GM12865 (cell line): ENCODE measurements around the gene MAGI2.

Source experiments
- DNase-seq: peaks from one replicate; pipeline ENCODE4 v3.0.0; 2010; ENCODE audit warnings: low read depth
- H3K4me3 ChIP-seq: 2 replicates; pipeline ENCODE4 v1.5.1; 2011; ENCODE audit warnings: mild to moderate bottlenecking, low read depth, low read length, control low read depth
- TF ChIP-seq, protein P1 (sequence below): IDR thresholded peaks from 2 replicates; pipeline ENCODE4 v1.5.1; 2011; ENCODE audit warnings: low read length, control low read depth, low read depth, inconsistent platforms; ENCODE audit not compliant: insufficient read depth; ENCODE audit errors: missing control alignments

The MAGI2 gene

DNA sequence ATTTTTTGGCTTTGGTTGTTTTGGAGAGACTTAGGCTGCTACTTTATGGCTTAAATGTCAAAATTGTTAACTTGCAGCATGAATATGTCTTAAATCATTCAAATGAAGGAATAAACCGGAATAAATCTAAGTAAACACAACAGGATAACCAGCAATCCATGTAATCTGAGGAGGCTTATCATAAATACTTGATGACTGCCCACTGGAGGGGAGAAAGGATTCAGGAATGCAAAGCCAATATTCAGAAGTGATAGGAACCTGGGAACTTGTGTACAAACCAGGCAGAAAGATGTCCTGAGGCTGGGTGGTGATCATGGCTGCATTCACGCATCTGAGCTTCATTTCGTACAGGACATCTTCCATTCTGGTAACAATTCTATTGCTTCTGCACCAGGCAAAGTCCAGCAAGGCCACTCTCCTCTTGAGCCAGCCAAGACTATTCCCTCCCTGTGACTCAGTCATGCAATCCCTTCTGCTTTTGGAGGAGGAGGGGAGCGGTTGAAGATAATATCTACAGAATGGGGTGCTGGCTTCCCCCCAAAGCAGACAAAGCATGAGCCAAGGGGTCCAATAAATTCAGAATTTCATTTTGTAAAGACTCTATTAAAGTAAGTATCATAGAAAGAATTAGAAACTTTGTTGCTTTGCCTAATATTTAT is 1280.4 kb downstream of the MAGI2 start:
- TF ChIP-seq, protein P1, sequence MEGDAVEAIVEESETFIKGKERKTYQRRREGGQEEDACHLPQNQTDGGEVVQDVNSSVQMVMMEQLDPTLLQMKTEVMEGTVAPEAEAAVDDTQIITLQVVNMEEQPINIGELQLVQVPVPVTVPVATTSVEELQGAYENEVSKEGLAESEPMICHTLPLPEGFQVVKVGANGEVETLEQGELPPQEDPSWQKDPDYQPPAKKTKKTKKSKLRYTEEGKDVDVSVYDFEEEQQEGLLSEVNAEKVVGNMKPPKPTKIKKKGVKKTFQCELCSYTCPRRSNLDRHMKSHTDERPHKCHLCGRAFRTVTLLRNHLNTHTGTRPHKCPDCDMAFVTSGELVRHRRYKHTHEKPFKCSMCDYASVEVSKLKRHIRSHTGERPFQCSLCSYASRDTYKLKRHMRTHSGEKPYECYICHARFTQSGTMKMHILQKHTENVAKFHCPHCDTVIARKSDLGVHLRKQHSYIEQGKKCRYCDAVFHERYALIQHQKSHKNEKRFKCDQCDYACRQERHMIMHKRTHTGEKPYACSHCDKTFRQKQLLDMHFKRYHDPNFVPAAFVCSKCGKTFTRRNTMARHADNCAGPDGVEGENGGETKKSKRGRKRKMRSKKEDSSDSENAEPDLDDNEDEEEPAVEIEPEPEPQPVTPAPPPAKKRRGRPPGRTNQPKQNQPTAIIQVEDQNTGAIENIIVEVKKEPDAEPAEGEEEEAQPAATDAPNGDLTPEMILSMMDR, result no peak

DNA sequence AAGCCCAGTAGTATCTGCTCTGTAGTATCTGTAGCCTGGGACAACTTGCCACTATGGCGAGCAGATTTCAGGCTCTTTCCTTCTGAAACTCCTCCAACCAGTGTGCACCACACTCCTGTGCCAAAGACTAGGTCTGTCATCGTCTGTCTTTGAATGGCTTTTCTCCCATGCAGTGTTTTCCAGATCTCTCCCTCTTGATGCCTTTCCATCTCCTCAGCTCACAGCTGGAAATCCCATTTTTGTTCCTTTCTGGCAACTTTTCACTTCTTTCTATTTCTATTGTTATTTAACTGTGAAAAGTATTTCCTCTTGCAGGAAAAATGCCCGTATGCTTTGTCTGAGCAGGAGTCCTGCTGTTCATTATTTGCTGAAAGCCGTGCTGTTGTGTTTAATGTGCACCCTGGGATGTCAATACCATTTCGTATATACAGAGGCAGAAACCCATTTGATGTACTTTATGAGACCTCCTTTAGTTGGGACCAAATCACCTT is 1281.2 kb downstream of the MAGI2 start:
- DNase-seq, result no peak
- TF ChIP-seq, protein P1, result no peak

More for the DNA sequence above, 1280.4 kb downstream of the MAGI2 start:
- DNase-seq, result no peak
- H3K4me3 ChIP-seq, result no peak overlapping the region

DNA sequence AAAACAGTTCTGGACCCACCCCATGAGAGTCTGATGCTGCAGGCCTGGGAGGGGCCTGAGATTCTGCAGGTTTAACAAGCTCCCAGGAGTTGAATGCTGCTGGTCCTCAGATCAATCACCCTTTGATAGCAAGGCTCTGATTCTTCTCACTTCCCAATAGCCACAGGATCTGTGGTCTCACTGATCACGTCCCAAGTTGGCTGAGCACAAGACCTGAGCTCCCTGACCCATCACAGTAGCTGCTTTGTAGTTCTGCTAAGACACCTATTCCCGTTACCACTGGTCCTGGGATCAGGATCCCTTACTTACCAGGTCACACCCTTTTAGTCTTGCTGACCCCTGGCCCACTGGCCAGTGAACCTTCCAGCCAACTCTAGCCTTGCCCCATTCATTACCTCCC is 1282.1 kb downstream of the MAGI2 start:
- TF ChIP-seq, protein P1, result no peak
- DNase-seq, result no peak
- H3K4me3 ChIP-seq, result no peak overlapping the region

More for the DNA sequence above, 1281.2 kb downstream of the MAGI2 start:
- H3K4me3 ChIP-seq, result no peak overlapping the region

DNA sequence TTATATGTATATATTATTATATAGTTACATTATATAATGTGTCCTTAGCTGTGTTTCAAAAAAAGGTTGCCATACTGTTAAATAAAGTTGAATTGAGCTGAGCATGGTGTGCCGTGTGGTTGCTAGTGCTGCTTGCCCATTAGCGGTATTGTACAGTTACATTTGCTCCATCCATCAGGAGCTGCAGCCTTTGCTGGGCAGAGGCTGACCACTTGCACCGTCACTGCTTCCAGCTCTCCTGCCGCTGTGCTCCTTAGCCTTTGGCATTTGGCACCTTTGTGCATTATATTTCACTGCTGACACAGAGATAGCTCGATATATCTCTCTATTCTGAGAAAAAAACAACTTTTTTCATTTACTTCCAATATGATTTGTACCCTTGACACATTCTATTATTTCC is 1282.7 kb downstream of the MAGI2 start:
- TF ChIP-seq, protein P1, result no peak
- H3K4me3 ChIP-seq, result no peak overlapping the region
- DNase-seq, result no peak

DNA sequence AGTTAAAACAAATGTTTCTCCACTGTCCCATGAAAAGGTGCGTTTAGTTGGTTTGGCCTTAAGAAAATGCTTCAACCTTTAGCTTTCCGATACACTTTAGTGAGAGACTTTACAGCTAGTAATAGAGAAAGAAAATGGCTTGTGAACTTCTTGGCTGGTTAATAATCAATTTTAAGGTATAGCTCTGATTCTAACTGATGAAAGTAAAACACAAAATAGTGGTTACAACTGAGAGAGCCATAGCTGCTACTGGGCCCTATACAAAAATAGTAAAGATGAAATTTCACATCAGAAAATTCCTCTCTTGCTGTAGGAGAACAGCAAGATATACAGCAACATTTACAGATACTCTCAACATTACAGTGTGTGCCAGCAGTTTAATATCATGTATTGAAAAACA is 1283.5 kb downstream of the MAGI2 start:
- no peak for DNase-seq
- TF ChIP-seq, protein P1, result no peak
- no peak overlapping the region for H3K4me3 ChIP-seq

DNA sequence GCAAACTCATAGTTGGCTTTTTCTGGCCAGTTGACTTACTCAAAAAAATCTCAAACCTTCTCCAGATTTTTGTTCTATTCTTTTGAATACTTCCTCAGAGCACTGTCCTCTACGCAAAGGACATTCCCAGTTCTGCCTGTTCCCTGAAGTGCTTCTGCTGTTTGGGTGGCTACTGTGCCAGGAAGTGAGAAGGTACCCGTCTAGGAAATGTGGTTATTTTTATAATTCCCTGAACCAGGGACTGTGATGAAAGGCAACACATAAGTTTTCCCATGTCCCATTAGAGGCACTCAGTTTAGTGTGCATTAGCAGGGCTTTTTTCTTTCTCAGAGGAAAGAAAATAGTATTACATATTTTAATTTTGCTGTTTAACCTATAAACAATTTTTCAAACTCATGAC is 1284.6 kb downstream of the MAGI2 start:
- TF ChIP-seq, protein P1, result no peak
- DNase-seq, result no peak
- H3K4me3 ChIP-seq, result no peak overlapping the region

DNA sequence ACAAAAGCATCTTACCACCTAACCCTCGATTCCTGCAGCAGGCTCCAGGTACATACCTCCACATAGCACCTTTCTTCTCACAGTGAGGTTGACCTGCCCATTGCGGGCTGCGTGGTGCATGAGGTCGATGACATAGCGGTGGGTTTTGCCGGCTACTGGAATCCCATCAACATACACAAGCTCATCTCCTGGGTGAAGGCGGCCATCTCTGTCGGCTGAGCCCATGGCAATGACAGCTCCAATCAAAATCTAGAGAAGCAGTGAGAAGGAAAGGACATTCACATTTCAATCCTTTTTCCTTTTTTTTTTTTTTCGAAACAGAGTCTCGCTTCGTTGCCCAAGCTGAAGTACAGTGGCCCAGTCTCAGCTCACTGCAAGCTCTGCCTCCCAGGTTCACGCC is 1285.6 kb downstream of the MAGI2 start:
- TF ChIP-seq, protein P1, result no peak
- no peak overlapping the region for H3K4me3 ChIP-seq

More for the DNA sequence above, 1285.6 kb downstream of the MAGI2 start:
- DNase-seq, result no peak
